Ishikawa (cell line): ENCODE measurements around the gene ABCB11.

Experiments
- CEBPB ChIP-seq: IDR thresholded peaks from 2 replicates; pipeline ENCODE4 v1.6.1; 2012
- CREB1 ChIP-seq: IDR thresholded peaks from 2 replicates; pipeline ENCODE4 v1.6.1; 2012; ENCODE audit warnings: low read depth
- EGR1 ChIP-seq: IDR thresholded peaks from 2 replicates; pipeline ENCODE4 v1.6.1; 2012
- EP300 ChIP-seq: IDR thresholded peaks from 2 replicates; pipeline ENCODE4 v1.6.1; 2012; ENCODE audit warnings: borderline replicate concordance
- FOXM1 ChIP-seq: IDR thresholded peaks from 2 replicates; pipeline ENCODE4 v1.6.1; 2012; ENCODE audit warnings: low read depth, borderline replicate concordance
- NFIC ChIP-seq: IDR thresholded peaks from 2 replicates; pipeline ENCODE4 v1.6.1; 2012
- RAD21 ChIP-seq: IDR thresholded peaks from 2 replicates; pipeline ENCODE4 v1.6.1; 2012; ENCODE audit warnings: low read depth
- TAF1 ChIP-seq: IDR thresholded peaks from 2 replicates; pipeline ENCODE4 v1.6.1; 2012; ENCODE audit warnings: low read depth, mild to moderate bottlenecking
- TCF12 ChIP-seq: IDR thresholded peaks from 2 replicates; pipeline ENCODE4 v1.6.1; 2012; ENCODE audit warnings: low read depth
- TEAD4 ChIP-seq: IDR thresholded peaks from 2 replicates; pipeline ENCODE4 v1.6.1; 2012
- USF1 ChIP-seq: IDR thresholded peaks from 2 replicates; pipeline ENCODE4 v1.6.1; 2012
- YY1 ChIP-seq: IDR thresholded peaks from 2 replicates; pipeline ENCODE4 v1.6.1; 2012; ENCODE audit warnings: low read depth
- ZBTB7A ChIP-seq: IDR thresholded peaks from 2 replicates; pipeline ENCODE4 v1.6.1; 2012; ENCODE audit warnings: low read depth
- TF ChIP-seq, protein P1 (sequence below): IDR thresholded peaks from 2 replicates; pipeline ENCODE4 v1.6.1; 2012
- TF ChIP-seq, protein P2 (sequence below): IDR thresholded peaks from 2 replicates; pipeline ENCODE4 v1.6.1; 2012; ENCODE audit warnings: low read depth, mild to moderate bottlenecking

Gene ABCB11

DNA sequence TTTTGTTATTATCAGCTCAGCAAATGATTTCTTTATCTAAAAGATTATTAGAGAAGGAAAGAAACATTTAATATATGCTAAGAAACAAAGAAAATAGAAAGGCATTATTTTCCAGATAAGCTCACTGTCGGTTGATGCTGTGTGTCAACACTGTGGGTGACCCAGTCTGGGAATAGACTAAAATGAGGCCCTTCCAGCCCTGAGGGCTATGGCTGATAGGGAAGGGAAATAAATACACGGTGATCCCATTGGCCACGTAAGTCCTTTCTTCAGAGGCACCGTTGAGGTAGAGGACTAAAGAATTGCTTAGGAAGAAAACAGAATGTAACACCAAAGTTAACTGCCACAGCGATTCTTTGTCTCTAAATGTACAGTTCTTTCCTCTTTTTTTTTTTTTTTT is 1.8 kb downstream of the ABCB11 start:
- no peak for TF ChIP-seq EP300
- no peak for TF ChIP-seq TEAD4
- TF ChIP-seq, protein P1, sequence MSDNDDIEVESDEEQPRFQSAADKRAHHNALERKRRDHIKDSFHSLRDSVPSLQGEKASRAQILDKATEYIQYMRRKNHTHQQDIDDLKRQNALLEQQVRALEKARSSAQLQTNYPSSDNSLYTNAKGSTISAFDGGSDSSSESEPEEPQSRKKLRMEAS: no peak
- no peak for TF ChIP-seq ZBTB7A
- no peak for TF ChIP-seq FOXM1

- TF ChIP-seq TAF1 (no peak), TEAD4 (no peak), EGR1 (no peak), EP300 (no peak), TCF12 (no peak), CREB1 (no peak), FOXM1 (no peak), NFIC (no peak), ZBTB7A (no peak), YY1 (no peak), RAD21 (no peak), USF1 (no peak), CEBPB (no peak)
- TF ChIP-seq, protein P2, sequence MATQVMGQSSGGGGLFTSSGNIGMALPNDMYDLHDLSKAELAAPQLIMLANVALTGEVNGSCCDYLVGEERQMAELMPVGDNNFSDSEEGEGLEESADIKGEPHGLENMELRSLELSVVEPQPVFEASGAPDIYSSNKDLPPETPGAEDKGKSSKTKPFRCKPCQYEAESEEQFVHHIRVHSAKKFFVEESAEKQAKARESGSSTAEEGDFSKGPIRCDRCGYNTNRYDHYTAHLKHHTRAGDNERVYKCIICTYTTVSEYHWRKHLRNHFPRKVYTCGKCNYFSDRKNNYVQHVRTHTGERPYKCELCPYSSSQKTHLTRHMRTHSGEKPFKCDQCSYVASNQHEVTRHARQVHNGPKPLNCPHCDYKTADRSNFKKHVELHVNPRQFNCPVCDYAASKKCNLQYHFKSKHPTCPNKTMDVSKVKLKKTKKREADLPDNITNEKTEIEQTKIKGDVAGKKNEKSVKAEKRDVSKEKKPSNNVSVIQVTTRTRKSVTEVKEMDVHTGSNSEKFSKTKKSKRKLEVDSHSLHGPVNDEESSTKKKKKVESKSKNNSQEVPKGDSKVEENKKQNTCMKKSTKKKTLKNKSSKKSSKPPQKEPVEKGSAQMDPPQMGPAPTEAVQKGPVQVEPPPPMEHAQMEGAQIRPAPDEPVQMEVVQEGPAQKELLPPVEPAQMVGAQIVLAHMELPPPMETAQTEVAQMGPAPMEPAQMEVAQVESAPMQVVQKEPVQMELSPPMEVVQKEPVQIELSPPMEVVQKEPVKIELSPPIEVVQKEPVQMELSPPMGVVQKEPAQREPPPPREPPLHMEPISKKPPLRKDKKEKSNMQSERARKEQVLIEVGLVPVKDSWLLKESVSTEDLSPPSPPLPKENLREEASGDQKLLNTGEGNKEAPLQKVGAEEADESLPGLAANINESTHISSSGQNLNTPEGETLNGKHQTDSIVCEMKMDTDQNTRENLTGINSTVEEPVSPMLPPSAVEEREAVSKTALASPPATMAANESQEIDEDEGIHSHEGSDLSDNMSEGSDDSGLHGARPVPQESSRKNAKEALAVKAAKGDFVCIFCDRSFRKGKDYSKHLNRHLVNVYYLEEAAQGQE: no peak
- TF ChIP-seq, protein P1: no peak
Measured at GRCh38 chr2:169027234-169027633, 3.9 kb downstream of the ABCB11 start.

- TF ChIP-seq CREB1: no peak
- TF ChIP-seq TAF1: no peak
- TF ChIP-seq NFIC: no peak
- TF ChIP-seq CEBPB: no peak
- no peak for TF ChIP-seq TEAD4
- TF ChIP-seq TCF12: no peak
- TF ChIP-seq RAD21: no peak
- TF ChIP-seq USF1: no peak
- TF ChIP-seq, protein P2: no peak
- no peak for TF ChIP-seq ZBTB7A
- TF ChIP-seq, protein P1: no peak
Measured at GRCh38 chr2:169026056-169026455, 5.1 kb downstream of the ABCB11 start.

- TF ChIP-seq USF1: no peak
- no peak for TF ChIP-seq TEAD4
- TF ChIP-seq, protein P2: no peak
- TF ChIP-seq EGR1: no peak
- no peak for TF ChIP-seq RAD21
- TF ChIP-seq YY1: no peak
- no peak for TF ChIP-seq TAF1
- TF ChIP-seq CREB1: no peak
- TF ChIP-seq ZBTB7A: no peak
- TF ChIP-seq TCF12: no peak
- no peak for TF ChIP-seq NFIC
Measured at GRCh38 chr2:169023161-169023560, 8.0 kb downstream of the ABCB11 start.
